Measurements from ENCODE around the gene PDE4D. TPM values are rescaled to one million over a fixed set of nuclear protein-coding genes. Genes with fewer than 3 reads are reported as not detected.

The PDE4D gene
- total and polyA plus RNA-seq, 2 donors: 21.2 to 30.3 TPM

DNA sequence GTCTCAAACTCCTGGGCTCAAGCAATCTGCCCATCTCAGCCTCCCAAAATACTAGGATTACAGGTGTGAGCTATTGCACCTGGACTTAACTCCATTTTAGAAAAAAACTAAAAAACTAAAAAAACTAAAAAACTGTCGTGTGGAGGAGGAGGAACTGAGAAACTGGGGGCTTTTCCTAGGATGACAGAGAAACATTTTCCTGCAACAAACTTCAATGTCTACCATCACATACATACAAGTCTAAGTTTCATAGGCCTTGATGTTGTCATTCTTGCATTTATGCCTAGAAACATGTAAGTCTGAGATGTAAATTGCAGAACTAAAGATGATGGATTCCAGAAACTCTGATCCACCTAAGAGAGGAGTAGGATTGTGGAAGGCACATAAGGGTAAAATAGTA lies 753.8 kb downstream of the PDE4D start:
- no peak for DNase-seq (ENCODE audit: low read depth in 6 of 9, low spot score in 9 of 9)
- Histone ChIP-seq H3K27me3 (ENCODE audit: control insufficient read depth in 2 of 2, insufficient read depth in 1 of 2, low read length in 1 of 2) (no peaks in the 10 kb centered on the region), H3K36me3 (ENCODE audit: control insufficient read depth in 2 of 2, insufficient read depth in 2 of 2, low read length in 1 of 2) (no peaks in the 10 kb centered on the region), H3K4me3 (ENCODE audit: low read length in 2 of 2) (no peak overlapping the region), H3K4me1 (ENCODE audit: control insufficient read depth in 2 of 2, insufficient read depth in 2 of 2, low read length in 2 of 2) (no peaks in the 10 kb centered on the region), H3K27ac (ENCODE audit: low read depth in 1 of 2, low read length in 1 of 2) (no peak overlapping the region), H3K9me3 (ENCODE audit: control insufficient read depth in 2 of 2, insufficient read depth in 1 of 2, low read length in 1 of 2) (no peaks in the 10 kb centered on the region)
- WGBS: 48% methylated on average over 1 of the region's 1 CpG

- no peaks in the 10 kb centered on the region for H3K27me3 ChIP-seq (ENCODE audit: control insufficient read depth in 2 of 2, insufficient read depth in 1 of 2, low read length in 1 of 2)
- no peak for DNase-seq (ENCODE audit: low read depth in 6 of 9, low spot score in 9 of 9)
- no peak overlapping the region for H3K27ac ChIP-seq (ENCODE audit: low read depth in 1 of 2, low read length in 1 of 2)
- H3K36me3 ChIP-seq (ENCODE audit: control insufficient read depth in 2 of 2, insufficient read depth in 2 of 2, low read length in 1 of 2): no peaks in the 10 kb centered on the region
- over 99% methylated on average over 2 of the region's 2 CpGs for WGBS
- no peaks in the 10 kb centered on the region for H3K4me1 ChIP-seq (ENCODE audit: control insufficient read depth in 2 of 2, insufficient read depth in 2 of 2, low read length in 2 of 2)
- H3K4me3 ChIP-seq (ENCODE audit: low read length in 2 of 2): no peak overlapping the region
- H3K9me3 ChIP-seq (ENCODE audit: control insufficient read depth in 2 of 2, insufficient read depth in 1 of 2, low read length in 1 of 2): no peaks in the 10 kb centered on the region
Measured at GRCh38 chr5:59138509-59138908, 755.0 kb downstream of the PDE4D start.

DNA sequence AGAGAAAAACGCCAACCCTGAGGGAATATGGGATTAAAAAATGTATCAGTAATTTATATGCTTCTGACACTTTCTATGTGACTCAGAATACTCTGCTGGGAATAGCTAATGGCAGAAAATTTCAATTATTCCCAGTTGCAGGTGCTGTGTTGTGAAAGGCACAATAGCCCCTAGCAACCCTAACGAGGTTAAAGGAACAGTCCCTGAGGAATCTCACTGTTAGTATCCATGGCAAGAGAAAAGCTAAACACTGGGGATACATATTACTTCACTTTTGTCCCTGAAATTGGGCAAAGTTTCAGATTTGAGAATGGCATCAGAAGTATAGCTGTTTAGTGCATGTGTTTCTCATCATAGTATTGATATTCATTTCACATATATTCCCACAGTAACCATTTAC lies 755.7 kb downstream of the PDE4D start:
- H3K9me3 ChIP-seq (ENCODE audit: control insufficient read depth in 2 of 2, insufficient read depth in 1 of 2, low read length in 1 of 2): no peaks in the 10 kb centered on the region
- no peaks in the 10 kb centered on the region for H3K27me3 ChIP-seq (ENCODE audit: control insufficient read depth in 2 of 2, insufficient read depth in 1 of 2, low read length in 1 of 2)
- H3K4me3 ChIP-seq (ENCODE audit: low read length in 2 of 2): no peak overlapping the region
- 95% methylated on average over 2 of the region's 2 CpGs for WGBS
- no peaks in the 10 kb centered on the region for H3K4me1 ChIP-seq (ENCODE audit: control insufficient read depth in 2 of 2, insufficient read depth in 2 of 2, low read length in 2 of 2)
- H3K27ac ChIP-seq (ENCODE audit: low read depth in 1 of 2, low read length in 1 of 2): no peak overlapping the region
- DNase-seq (ENCODE audit: low read depth in 6 of 9, low spot score in 9 of 9): no peak
- no peaks in the 10 kb centered on the region for H3K36me3 ChIP-seq (ENCODE audit: control insufficient read depth in 2 of 2, insufficient read depth in 2 of 2, low read length in 1 of 2)

DNA sequence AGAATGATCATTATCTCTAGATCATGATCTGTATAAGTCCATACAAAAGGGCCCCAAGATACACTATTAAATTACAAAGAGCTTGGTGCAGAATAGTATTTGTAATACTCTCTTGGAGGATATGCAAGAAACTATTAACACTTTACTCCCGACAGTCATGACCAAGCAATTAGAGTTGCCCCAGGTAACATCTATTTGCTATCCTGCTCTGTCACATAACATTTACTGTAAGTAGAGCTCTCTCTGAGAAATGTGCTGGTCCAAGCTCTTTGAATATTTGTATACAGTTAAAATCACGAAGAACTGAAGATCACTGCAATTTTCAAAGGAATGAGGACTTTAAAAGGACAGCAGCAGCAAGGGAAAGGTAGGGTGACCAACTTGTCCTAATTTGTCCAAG lies 757.0 kb downstream of the PDE4D start:
- H3K36me3 ChIP-seq (ENCODE audit: control insufficient read depth in 2 of 2, insufficient read depth in 2 of 2, low read length in 1 of 2): no peaks in the 10 kb centered on the region
- H3K9me3 ChIP-seq (ENCODE audit: control insufficient read depth in 2 of 2, insufficient read depth in 1 of 2, low read length in 1 of 2): no peaks in the 10 kb centered on the region
- DNase-seq (ENCODE audit: low read depth in 6 of 9, low spot score in 9 of 9): no peak
- H3K4me1 ChIP-seq (ENCODE audit: control insufficient read depth in 2 of 2, insufficient read depth in 2 of 2, low read length in 2 of 2): no peaks in the 10 kb centered on the region
- no peak overlapping the region for H3K4me3 ChIP-seq (ENCODE audit: low read length in 2 of 2)
- 48% methylated on average over 2 of the region's 2 CpGs for WGBS
- H3K27ac ChIP-seq (ENCODE audit: low read depth in 1 of 2, low read length in 1 of 2): no peak overlapping the region
- H3K27me3 ChIP-seq (ENCODE audit: control insufficient read depth in 2 of 2, insufficient read depth in 1 of 2, low read length in 1 of 2): no peaks in the 10 kb centered on the region

GRCh38 chr5:59134471-59135163 lies 758.9 kb downstream of the PDE4D start:
- Histone ChIP-seq H3K9me3 (ENCODE audit: control insufficient read depth in 2 of 2, insufficient read depth in 1 of 2, low read length in 1 of 2) (no peaks in the 10 kb centered on the region), H3K27ac (ENCODE audit: low read depth in 1 of 2, low read length in 1 of 2) (no peak overlapping the region), H3K4me3 (ENCODE audit: low read length in 2 of 2) (no peak overlapping the region), H3K27me3 (ENCODE audit: control insufficient read depth in 2 of 2, insufficient read depth in 1 of 2, low read length in 1 of 2) (no peaks in the 10 kb centered on the region), H3K36me3 (ENCODE audit: control insufficient read depth in 2 of 2, insufficient read depth in 2 of 2, low read length in 1 of 2) (no peaks in the 10 kb centered on the region), H3K4me1 (ENCODE audit: control insufficient read depth in 2 of 2, insufficient read depth in 2 of 2, low read length in 2 of 2) (no peaks in the 10 kb centered on the region)
- WGBS: 92% methylated on average over 5 of the region's 5 CpGs
- no peak for DNase-seq (ENCODE audit: low read depth in 6 of 9, low spot score in 9 of 9)

GRCh38 chr5:59133764-59134261 lies 759.7 kb downstream of the PDE4D start:
- no peaks in the 10 kb centered on the region for H3K4me1 ChIP-seq (ENCODE audit: control insufficient read depth in 2 of 2, insufficient read depth in 2 of 2, low read length in 2 of 2)
- DNase-seq (ENCODE audit: low read depth in 6 of 9, low spot score in 9 of 9): no peak

GRCh38 chr5:59132131-59132530 lies 761.4 kb downstream of the PDE4D start:
- 95% methylated on average over 5 of the region's 5 CpGs for WGBS

More at GRCh38 chr5:59133764-59134261, 759.7 kb downstream of the PDE4D start:
- H3K36me3 ChIP-seq (ENCODE audit: control insufficient read depth in 2 of 2, insufficient read depth in 2 of 2, low read length in 1 of 2): no peaks in the 10 kb centered on the region
- no peaks in the 10 kb centered on the region for H3K27me3 ChIP-seq (ENCODE audit: control insufficient read depth in 2 of 2, insufficient read depth in 1 of 2, low read length in 1 of 2)
- no peak overlapping the region for H3K4me3 ChIP-seq (ENCODE audit: low read length in 2 of 2)
- H3K27ac ChIP-seq (ENCODE audit: low read depth in 1 of 2, low read length in 1 of 2): no peak overlapping the region
- H3K9me3 ChIP-seq (ENCODE audit: control insufficient read depth in 2 of 2, insufficient read depth in 1 of 2, low read length in 1 of 2): no peaks in the 10 kb centered on the region
- WGBS: 93% methylated on average over 2 of the region's 2 CpGs

DNA sequence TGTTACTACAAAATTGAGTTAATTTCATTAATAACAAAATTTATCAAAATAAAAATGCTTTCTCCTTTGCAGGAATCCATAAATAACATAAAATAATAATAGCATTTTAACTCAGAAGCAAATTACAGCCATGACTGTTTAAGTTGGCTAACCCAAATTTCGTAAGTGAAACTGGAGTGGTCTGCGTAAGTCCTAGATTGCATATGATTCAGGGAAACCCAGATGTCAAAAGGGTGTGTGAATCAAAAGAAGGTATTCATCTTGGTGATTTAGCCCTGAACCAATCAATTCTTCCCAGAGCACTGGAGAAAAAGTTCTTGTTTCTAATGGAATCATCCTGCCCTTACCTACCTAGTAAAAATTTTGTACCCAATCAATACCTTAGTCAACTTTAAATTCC lies 763.1 kb downstream of the PDE4D start:
- no peaks in the 10 kb centered on the region for H3K27me3 ChIP-seq (ENCODE audit: control insufficient read depth in 2 of 2, insufficient read depth in 1 of 2, low read length in 1 of 2)
- no peaks in the 10 kb centered on the region for H3K36me3 ChIP-seq (ENCODE audit: control insufficient read depth in 2 of 2, insufficient read depth in 2 of 2, low read length in 1 of 2)
- no peaks in the 10 kb centered on the region for H3K9me3 ChIP-seq (ENCODE audit: control insufficient read depth in 2 of 2, insufficient read depth in 1 of 2, low read length in 1 of 2)
- DNase-seq (ENCODE audit: low read depth in 6 of 9, low spot score in 9 of 9): no peak
- H3K27ac ChIP-seq (ENCODE audit: low read depth in 1 of 2, low read length in 1 of 2): no peak overlapping the region
- no peak overlapping the region for H3K4me3 ChIP-seq (ENCODE audit: low read length in 2 of 2)
- 99% methylated on average over 2 of the region's 2 CpGs for WGBS
- H3K4me1 ChIP-seq (ENCODE audit: control insufficient read depth in 2 of 2, insufficient read depth in 2 of 2, low read length in 2 of 2): peaks cover 18 to 21% of the 10 kb centered on the region in 2 donors

More at GRCh38 chr5:59132131-59132530, 761.4 kb downstream of the PDE4D start:
- H3K27ac ChIP-seq (ENCODE audit: low read depth in 1 of 2, low read length in 1 of 2): no peak overlapping the region
- H3K36me3 ChIP-seq (ENCODE audit: control insufficient read depth in 2 of 2, insufficient read depth in 2 of 2, low read length in 1 of 2): no peaks in the 10 kb centered on the region
- DNase-seq (ENCODE audit: low read depth in 6 of 9, low spot score in 9 of 9): peak in 1 of 9 donors; percentile 23
- no peak overlapping the region for H3K4me3 ChIP-seq (ENCODE audit: low read length in 2 of 2)
- H3K9me3 ChIP-seq (ENCODE audit: control insufficient read depth in 2 of 2, insufficient read depth in 1 of 2, low read length in 1 of 2): no peaks in the 10 kb centered on the region
- H3K4me1 ChIP-seq (ENCODE audit: control insufficient read depth in 2 of 2, insufficient read depth in 2 of 2, low read length in 2 of 2): peaks cover 6 to 8% of the 10 kb centered on the region in 2 donors
- H3K27me3 ChIP-seq (ENCODE audit: control insufficient read depth in 2 of 2, insufficient read depth in 1 of 2, low read length in 1 of 2): no peaks in the 10 kb centered on the region

DNA sequence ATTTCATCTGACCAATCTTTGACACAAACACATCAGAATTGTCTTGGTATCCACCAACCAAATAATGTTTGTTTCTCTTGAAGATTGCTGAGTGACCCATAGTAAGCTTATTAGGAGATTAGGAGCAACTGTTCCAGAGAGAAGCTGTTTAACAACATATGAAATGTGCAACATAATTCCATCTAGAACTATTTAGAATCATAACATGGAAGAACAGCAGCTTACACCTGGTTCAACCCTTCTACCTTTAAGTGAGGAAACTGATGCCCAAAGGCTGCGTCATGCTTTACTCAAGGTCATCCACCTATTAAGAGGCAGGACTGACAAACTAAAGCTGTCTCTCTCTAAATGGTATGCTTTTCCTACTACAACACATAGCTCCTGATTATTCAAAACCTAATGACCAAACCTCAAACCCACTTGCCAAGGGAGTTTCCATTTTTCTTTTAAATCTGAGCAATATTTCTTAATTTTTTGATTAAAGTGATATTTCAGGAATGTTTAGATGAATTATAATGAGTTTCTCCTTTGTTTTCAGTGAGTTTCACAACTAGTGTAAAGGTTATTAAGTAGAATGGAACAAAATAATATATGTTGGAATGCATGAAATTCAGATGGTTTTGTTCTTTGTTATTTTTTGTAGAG lies 764.8 kb downstream of the PDE4D start:
- H3K4me1 ChIP-seq (ENCODE audit: control insufficient read depth in 2 of 2, insufficient read depth in 2 of 2, low read length in 2 of 2): peaks cover 27 to 36% of the 10 kb centered on the region in 2 donors

More for the DNA sequence above, 764.8 kb downstream of the PDE4D start:
- no peaks in the 10 kb centered on the region for H3K9me3 ChIP-seq (ENCODE audit: control insufficient read depth in 2 of 2, insufficient read depth in 1 of 2, low read length in 1 of 2)
- no peaks in the 10 kb centered on the region for H3K27me3 ChIP-seq (ENCODE audit: control insufficient read depth in 2 of 2, insufficient read depth in 1 of 2, low read length in 1 of 2)
- 99% methylated on average over 1 of the region's 1 CpG for WGBS
- H3K4me3 ChIP-seq (ENCODE audit: low read length in 2 of 2): no peak overlapping the region
- H3K27ac ChIP-seq (ENCODE audit: low read depth in 1 of 2, low read length in 1 of 2): no peak overlapping the region
- no peaks in the 10 kb centered on the region for H3K36me3 ChIP-seq (ENCODE audit: control insufficient read depth in 2 of 2, insufficient read depth in 2 of 2, low read length in 1 of 2)
- DNase-seq (ENCODE audit: low read depth in 6 of 9, low spot score in 9 of 9): no peak
